ENCODE measurements around the gene BACE2. TPM values are rescaled to one million over a fixed set of nuclear protein-coding genes. Genes with fewer than 3 reads are reported as not detected.

BACE2 gene
- total RNA-seq, 2 donors from 2014 or later = 9.1 to 16.7 TPM

- H3K27me3 ChIP-seq (ENCODE audit: control insufficient read depth, insufficient read depth, low read length, poor library complexity, severe bottlenecking) = peaks cover 42% of the 10 kb centered on the region
- no peaks in the 10 kb centered on the region for H3K9me3 Mint-ChIP-seq
- H3K27ac Mint-ChIP-seq = no peak overlapping the region
- no peak for TF ChIP-seq CTCF (conservative IDR thresholded peaks at IDR 0.05)
- H3K9ac ChIP-seq (ENCODE audit: extremely low read depth, low read length, poor library complexity, severe bottlenecking) = no peak overlapping the region
- H3K36me3 Mint-ChIP-seq (ENCODE audit: low read depth) = no peaks in the 10 kb centered on the region
- H3K4me3 ChIP-seq (ENCODE audit: low read length) = no peak overlapping the region
- no peaks in the 10 kb centered on the region for H3K36me3 ChIP-seq (ENCODE audit: control insufficient read depth, insufficient read depth, low read length)
- H3K4me1 Mint-ChIP-seq = peaks cover 20% of the 10 kb centered on the region
- H3K9me3 ChIP-seq (ENCODE audit: control insufficient read depth, low read length) = no peaks in the 10 kb centered on the region
- H3K27ac ChIP-seq (ENCODE audit: low read depth, low read length) = no peak overlapping the region
- peaks cover 32% of the 10 kb centered on the region for H3K27me3 Mint-ChIP-seq (ENCODE audit: insufficient read depth)
- peaks cover 5% of the 10 kb centered on the region for H3K4me1 ChIP-seq (ENCODE audit: control insufficient read depth, insufficient read depth, low read length)
- 92 to 96% methylated on average over 9 of the region's 9 CpGs for WGBS, 2 experiments (ENCODE audit: insufficient coverage in 1 of 2, insufficient read length in 1 of 2)
- H3K4me3 Mint-ChIP-seq = no peak overlapping the region
- DNase-seq = no peak
These were observed 150.3 kb downstream of the BACE2 start for GRCh38 chr21:41318218-41318617.

GRCh38 chr21:41319273-41319672, 151.3 kb downstream of the BACE2 start:
- Histone ChIP-seq H3K27me3 (ENCODE audit: control insufficient read depth, insufficient read depth, low read length, poor library complexity, severe bottlenecking) (peaks cover 42% of the 10 kb centered on the region), H3K9ac (ENCODE audit: extremely low read depth, low read length, poor library complexity, severe bottlenecking) (no peak overlapping the region), H3K9me3 (ENCODE audit: control insufficient read depth, low read length) (no peaks in the 10 kb centered on the region), H3K4me3 (ENCODE audit: low read length) (no peak overlapping the region), H3K4me1 (ENCODE audit: control insufficient read depth, insufficient read depth, low read length) (peaks cover 5% of the 10 kb centered on the region), H3K36me3 (ENCODE audit: control insufficient read depth, insufficient read depth, low read length) (no peaks in the 10 kb centered on the region), H3K27ac (ENCODE audit: low read depth, low read length) (no peak overlapping the region)
- peaks cover 21% of the 10 kb centered on the region for H3K4me1 Mint-ChIP-seq
- H3K27me3 Mint-ChIP-seq (ENCODE audit: insufficient read depth) = peaks cover 32% of the 10 kb centered on the region
- no peak overlapping the region for H3K4me3 Mint-ChIP-seq
- 85 to 91% methylated on average over 6 to 7 of the region's 7 CpGs for WGBS, 2 experiments (ENCODE audit: insufficient coverage in 1 of 2, insufficient read length in 1 of 2)
- no peak for TF ChIP-seq CTCF (conservative IDR thresholded peaks at IDR 0.05)
- no peak for DNase-seq
- H3K36me3 Mint-ChIP-seq (ENCODE audit: low read depth) = no peaks in the 10 kb centered on the region
- no peaks in the 10 kb centered on the region for H3K9me3 Mint-ChIP-seq
- no peak overlapping the region for H3K27ac Mint-ChIP-seq

- DNase-seq = no peak
- Mint-ChIP-seq H3K4me3 (no peak overlapping the region), H3K36me3 (ENCODE audit: low read depth) (no peaks in the 10 kb centered on the region), H3K9me3 (no peaks in the 10 kb centered on the region), H3K27ac (no peak overlapping the region), H3K27me3 (ENCODE audit: insufficient read depth) (peaks cover 13% of the 10 kb centered on the region), H3K4me1 (peaks cover 19% of the 10 kb centered on the region)
- no peak overlapping the region for H3K9ac ChIP-seq (ENCODE audit: extremely low read depth, low read length, poor library complexity, severe bottlenecking)
- WGBS, 2 experiments (ENCODE audit: insufficient coverage in 1 of 2, insufficient read length in 1 of 2) = 90 to 92% methylated on average over 11 to 20 of the region's 20 CpGs
- H3K36me3 ChIP-seq (ENCODE audit: control insufficient read depth, insufficient read depth, low read length) = no peaks in the 10 kb centered on the region
- H3K9me3 ChIP-seq (ENCODE audit: control insufficient read depth, low read length) = no peaks in the 10 kb centered on the region
- TF ChIP-seq CTCF (conservative IDR thresholded peaks at IDR 0.05) = no peak
- peaks cover 5% of the 10 kb centered on the region for H3K4me1 ChIP-seq (ENCODE audit: control insufficient read depth, insufficient read depth, low read length)
- H3K4me3 ChIP-seq (ENCODE audit: low read length) = no peak overlapping the region
- H3K27me3 ChIP-seq (ENCODE audit: control insufficient read depth, insufficient read depth, low read length, poor library complexity, severe bottlenecking) = peaks cover 23% of the 10 kb centered on the region
- no peak overlapping the region for H3K27ac ChIP-seq (ENCODE audit: low read depth, low read length)
These were observed 153.4 kb downstream of the BACE2 start for GRCh38 chr21:41321211-41321907.

All from endodermal cell (in vitro differentiated cells).